ENCODE measurements around the gene RNU2-63P. TPM values are rescaled to one million over a fixed set of nuclear protein-coding genes. Genes with fewer than 3 reads are reported as not detected.

RNU2-63P gene
- total RNA-seq (2022) (5.0 and 9.1 TPM in 2 replicates), Bru-seq, nascent RNA (percentile 98 among the genes with signal in this experiment), BruChase-seq, experiment 1, labeled RNA remaining after a 6-hour chase (percentile 52 among the genes with signal in this experiment), BruChase-seq, experiment 2, labeled RNA remaining after a 2-hour chase (percentile 63 among the genes with signal in this experiment)
- long read RNA-seq, result 0 reads

DNA sequence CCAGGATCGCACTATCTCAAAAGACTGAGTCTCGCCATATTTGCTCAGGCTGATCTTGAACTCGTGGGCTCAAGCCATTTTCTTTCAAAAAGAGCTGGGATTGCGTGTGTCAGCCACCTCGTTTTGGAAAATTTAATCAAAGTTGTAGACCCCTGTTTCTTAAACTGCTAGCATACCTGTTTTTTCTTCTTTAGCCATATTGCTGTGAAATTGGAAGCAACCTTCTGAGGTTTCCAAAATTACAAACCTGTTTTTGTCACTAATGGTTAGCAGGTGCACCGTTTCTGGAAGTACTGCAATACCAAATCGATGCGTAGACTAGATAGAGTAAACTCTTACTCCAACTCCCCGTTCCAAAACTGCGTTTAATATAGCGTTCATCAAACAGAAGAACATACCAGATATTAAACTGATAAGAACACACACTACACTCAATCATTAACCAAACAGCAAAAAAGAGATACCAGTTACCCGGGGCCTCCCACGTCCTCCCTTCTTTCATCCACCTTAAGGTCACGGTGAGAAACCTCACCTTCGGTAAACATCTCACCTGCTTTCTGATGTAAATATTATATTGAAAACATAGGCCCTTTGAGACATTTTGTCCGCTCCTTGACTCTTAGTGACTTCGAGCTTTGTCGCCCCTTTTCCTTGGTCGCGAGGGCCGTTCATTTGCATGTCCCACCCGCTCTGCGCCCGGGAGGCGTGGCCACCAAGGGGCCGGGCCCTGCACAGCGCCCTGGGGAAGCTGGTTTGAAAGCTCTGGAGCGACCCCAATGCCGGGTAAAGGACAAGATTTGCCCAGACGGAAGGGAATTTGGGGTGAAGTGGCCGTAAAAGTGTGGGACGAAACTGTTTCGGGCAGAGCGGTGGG, at the start of gene RNU2-63P:
RNU2-63P (minus strand) TSS at position 462 of the 874 bp plus-strand sequence.
- intact Hi-C loops (cut with micrococcal nuclease), result loop anchor here (5.0 kb wide), 1 partner anchor 146 kb away; no protein-coding TSS in a partner anchor

DNA sequence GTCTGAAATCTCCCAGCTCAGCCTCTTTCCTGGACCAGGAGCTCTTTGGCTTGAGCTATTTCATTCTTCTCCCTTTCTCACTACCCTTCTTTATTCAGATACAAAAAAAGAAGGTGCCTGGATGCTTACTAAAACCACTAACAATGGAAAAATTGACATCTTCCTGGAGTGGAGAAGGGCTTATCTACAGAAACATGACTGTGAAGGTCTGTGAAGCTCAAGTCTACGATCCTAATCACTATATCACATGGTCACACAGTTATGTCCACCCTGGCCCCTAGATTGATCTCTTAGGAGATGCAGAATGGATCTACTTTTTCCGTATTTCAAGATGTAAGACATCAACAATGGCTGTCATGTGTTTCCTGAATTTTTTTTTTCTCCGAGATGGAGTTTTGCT, 44.9 kb upstream of the RNU2-63P start:
- H3K4me1 Mint-ChIP-seq (ENCODE audit: insufficient read depth, unreplicated experiment), result no peaks in the 10 kb centered on the region
- no peak overlapping the region for H3K4me3 Mint-ChIP-seq (ENCODE audit: unreplicated experiment)
- H3K9me3 Mint-ChIP-seq (ENCODE audit: unreplicated experiment), result no peaks in the 10 kb centered on the region
- POLR2A ChIA-PET, result interaction anchor here (0.6 to 2.4 kb wide), 4 partner anchors 45 to 123 kb away, joined by 3 to 18 read pairs (median 6); partner anchors contain the start of gene RNU2-63P
- no peak overlapping the region for H3K27ac Mint-ChIP-seq (ENCODE audit: low read depth, unreplicated experiment)
- no peaks in the 10 kb centered on the region for H3K27me3 Mint-ChIP-seq (ENCODE audit: insufficient read depth, unreplicated experiment)
- CTCF ChIA-PET, result interaction anchor here (0.6 to 5.4 kb wide), 44 partner anchors 8 to 640 kb away, joined by 3 to 293 read pairs (median 5); partner anchors contain the start of genes RNU2-63P and THNSL2
- no peak for DNase-seq (ENCODE audit: unreplicated experiment)
- BruUV-seq (replicated peaks), result no TSS peak
- TF ChIP-seq, protein P1, sequence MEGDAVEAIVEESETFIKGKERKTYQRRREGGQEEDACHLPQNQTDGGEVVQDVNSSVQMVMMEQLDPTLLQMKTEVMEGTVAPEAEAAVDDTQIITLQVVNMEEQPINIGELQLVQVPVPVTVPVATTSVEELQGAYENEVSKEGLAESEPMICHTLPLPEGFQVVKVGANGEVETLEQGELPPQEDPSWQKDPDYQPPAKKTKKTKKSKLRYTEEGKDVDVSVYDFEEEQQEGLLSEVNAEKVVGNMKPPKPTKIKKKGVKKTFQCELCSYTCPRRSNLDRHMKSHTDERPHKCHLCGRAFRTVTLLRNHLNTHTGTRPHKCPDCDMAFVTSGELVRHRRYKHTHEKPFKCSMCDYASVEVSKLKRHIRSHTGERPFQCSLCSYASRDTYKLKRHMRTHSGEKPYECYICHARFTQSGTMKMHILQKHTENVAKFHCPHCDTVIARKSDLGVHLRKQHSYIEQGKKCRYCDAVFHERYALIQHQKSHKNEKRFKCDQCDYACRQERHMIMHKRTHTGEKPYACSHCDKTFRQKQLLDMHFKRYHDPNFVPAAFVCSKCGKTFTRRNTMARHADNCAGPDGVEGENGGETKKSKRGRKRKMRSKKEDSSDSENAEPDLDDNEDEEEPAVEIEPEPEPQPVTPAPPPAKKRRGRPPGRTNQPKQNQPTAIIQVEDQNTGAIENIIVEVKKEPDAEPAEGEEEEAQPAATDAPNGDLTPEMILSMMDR (IDR thresholded peaks at IDR 0.05; ENCODE audit: unreplicated experiment), result no peak
- H3K36me3 Mint-ChIP-seq (ENCODE audit: insufficient read depth, unreplicated experiment), result no peaks in the 10 kb centered on the region
- intact Hi-C loops (cut with micrococcal nuclease), result loop anchor here (5.0 kb wide), 1 partner anchor 611 kb away; no protein-coding TSS in a partner anchor

More for the DNA sequence above, at the start of gene RNU2-63P:
- Mint-ChIP-seq H3K4me1 (ENCODE audit: insufficient read depth, unreplicated experiment) (peaks cover 13% of the 10 kb centered on the region), H3K4me3 (ENCODE audit: unreplicated experiment) (peak within 1 kb of the TSS; percentile 98), H3K36me3 (ENCODE audit: insufficient read depth, unreplicated experiment) (peaks cover 10% of the 10 kb centered on the region), H3K27ac (ENCODE audit: low read depth, unreplicated experiment) (peak within 1 kb of the TSS; percentile 100), H3K27me3 (ENCODE audit: insufficient read depth, unreplicated experiment) (no peaks in the 10 kb centered on the region), H3K9me3 (ENCODE audit: unreplicated experiment) (no peaks in the 10 kb centered on the region)
- TSS peak; percentile 100 for BruUV-seq (replicated peaks)
- CTCF ChIA-PET, result interaction anchor here (0.7 to 1.7 kb wide), 4 partner anchors 10 to 44 kb away, joined by 3 to 7 read pairs (median 4); no protein-coding TSS in a partner anchor
- POLR2A ChIA-PET, result interaction anchor here (0.7 to 1.7 kb wide), 5 partner anchors 12 to 44 kb away, joined by 3 to 6 read pairs (median 4); no protein-coding TSS in a partner anchor
- peak; percentile 92 for DNase-seq (ENCODE audit: unreplicated experiment)
- TF ChIP-seq, protein P1 (IDR thresholded peaks at IDR 0.05; ENCODE audit: unreplicated experiment), result no peak

DNA sequence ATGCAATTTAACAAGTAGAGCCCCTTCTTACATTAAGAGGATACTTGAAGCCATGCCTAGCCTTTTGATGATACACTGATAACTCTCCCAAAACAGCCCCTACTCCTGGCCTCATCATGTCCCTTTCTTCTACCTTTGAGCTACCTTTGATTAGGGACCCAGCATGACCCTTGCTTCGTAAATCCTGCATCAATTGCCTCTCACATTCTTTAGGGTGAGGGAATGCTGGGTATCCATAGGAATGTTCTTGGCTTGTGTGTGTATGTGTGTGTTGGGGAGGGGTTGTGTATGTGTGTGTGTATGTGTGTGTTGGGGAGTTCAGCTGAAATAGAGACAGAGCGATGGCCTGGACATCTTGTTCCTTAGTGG, 44.5 kb upstream of the RNU2-63P start:
- H3K9me3 Mint-ChIP-seq (ENCODE audit: unreplicated experiment), result no peaks in the 10 kb centered on the region
- intact Hi-C loops (cut with micrococcal nuclease), result loop anchor here (1.0 to 5.0 kb wide), 3 partner anchors 99 to 611 kb away; no protein-coding TSS in a partner anchor
- TF ChIP-seq, protein P1 (IDR thresholded peaks at IDR 0.05; ENCODE audit: unreplicated experiment), result no peak
- H3K27me3 Mint-ChIP-seq (ENCODE audit: insufficient read depth, unreplicated experiment), result no peaks in the 10 kb centered on the region
- ChIA-PET POLR2A (interaction anchor here (0.6 to 2.4 kb wide), 8 partner anchors 14 to 394 kb away, joined by 3 to 18 read pairs (median 4); partner anchors contain the start of gene RNU2-63P), CTCF (interaction anchor here (0.6 to 5.4 kb wide), 57 partner anchors 8 to 640 kb away, joined by 3 to 293 read pairs (median 5); partner anchors contain the start of genes RNU2-63P and THNSL2)
- H3K4me3 Mint-ChIP-seq (ENCODE audit: unreplicated experiment), result no peak overlapping the region
- no peak overlapping the region for H3K27ac Mint-ChIP-seq (ENCODE audit: low read depth, unreplicated experiment)
- no peaks in the 10 kb centered on the region for H3K36me3 Mint-ChIP-seq (ENCODE audit: insufficient read depth, unreplicated experiment)
- peaks cover 4% of the 10 kb centered on the region for H3K4me1 Mint-ChIP-seq (ENCODE audit: insufficient read depth, unreplicated experiment)
- BruUV-seq (replicated peaks), result no TSS peak
- no peak for DNase-seq (ENCODE audit: unreplicated experiment)

Measured in MCF 10A (cell line).